Measurements from ENCODE around the gene PFDN5. TPM values are rescaled to one million over a fixed set of nuclear protein-coding genes. Genes with fewer than 3 reads are reported as not detected.

PFDN5 gene
- total and polyA plus RNA-seq, 10 of the 15 experiments (the other 5 are each of a cell fraction or from before 2014, with no cell fraction given), result 300 to 1,596 (median 495) TPM

- TF ChIP-seq ZBTB33 (IDR thresholded peaks at IDR 0.05) (no peak), GABPA (IDR thresholded peaks at IDR 0.05; ENCODE audit: low read depth) (no peak; the same call in 1 of the 2 replicates), RB1 (IDR thresholded peaks at IDR 0.05; ENCODE audit: borderline replicate concordance) (peak; percentile 17; the same call in 1 of the 2 replicates), NR2C1 (IDR thresholded peaks at IDR 0.05) (no peak), NBN (IDR thresholded peaks at IDR 0.05) (peak; percentile 84; the same call in 1 of the 2 replicates), CHD4 (IDR thresholded peaks at IDR 0.05) (no peak), KLF5 (IDR thresholded peaks at IDR 0.05; ENCODE audit: partially characterized antibody) (peak; percentile 52), MAX (IDR thresholded peaks at IDR 0.05; ENCODE audit: low read depth, low read length) (0 out of 2 replicates have a peak, but pooled peaks have one; percentile 47), POLR2AphosphoS5 (IDR thresholded peaks at IDR 0.05; ENCODE audit: low read length) (no peak), RAD21 (IDR thresholded peaks at IDR 0.05; ENCODE audit: insufficient read depth, low read depth, low read length) (peak; percentile 47), STAT1 (conservative IDR thresholded peaks at IDR 0.05) (0 out of 2 replicates have a peak, but pooled peaks have one; percentile 68), SREBF1 (IDR thresholded peaks at IDR 0.05; ENCODE audit: low read length) (peak; percentile 66), MTA3 (IDR thresholded peaks at IDR 0.05; ENCODE audit: borderline replicate concordance, low read length) (no peak), CEBPZ (IDR thresholded peaks at IDR 0.05; ENCODE audit: low read depth, low read length) (no peak), POU2F2 (IDR thresholded peaks at IDR 0.05; ENCODE audit: borderline replicate concordance, low read depth, low read length) (peak; percentile 10; the same call in 1 of the 3 replicates), SIN3A (IDR thresholded peaks at IDR 0.05; ENCODE audit: low read depth, low read length) (peak; percentile 95), SKIL (IDR thresholded peaks at IDR 0.05; ENCODE audit: low read depth, poor library complexity, severe bottlenecking) (no peak), HDGF (IDR thresholded peaks at IDR 0.05) (no peak), ETV6 (conservative IDR thresholded peaks at IDR 0.05 in 1 of 2, IDR thresholded peaks at IDR 0.05 in 1 of 2; ENCODE audit: borderline replicate concordance in 1 of 2, low read depth in 1 of 2) (no peak)
Observed at GRCh38 chr12:53267999-53268629, 27.2 kb upstream of the PFDN5 start, which contains the start of gene ESPL1 (continued).

Data from GM12878 (cell line).